ENCODE results near the gene PHKA2. TPM values are rescaled to one million over a fixed set of nuclear protein-coding genes. Genes with fewer than 3 reads are reported as not detected.

Gene PHKA2
- total and polyA plus RNA-seq, 10 of the 15 experiments (the other 5 are each of a cell fraction or from before 2014, with no cell fraction given), result 1.4 to 25.6 (median 15.4) TPM

GRCh38 chrX:18966624-18967023, 17.3 kb downstream of the PHKA2 start:
- H4K20me1 ChIP-seq (ENCODE audit: control insufficient read depth, insufficient read depth), result no peaks in the 10 kb centered on the region
- no peaks in the 10 kb centered on the region for H3K79me2 ChIP-seq (ENCODE audit: control insufficient read depth, insufficient read depth, low read length)
- H3K4me2 ChIP-seq (ENCODE audit: control insufficient read depth, insufficient read depth), result no peak overlapping the region
- ATAC-seq (no peak), DNase-seq (ENCODE audit: low read depth, low spot score) (no peak), FAIRE-seq (no peak)
- POLR2A ChIA-PET, result no interaction called here
- intact Hi-C loops (cut with micrococcal nuclease; ENCODE audit: unreplicated experiment), result no loop called here
- SMC1A ChIA-PET (ENCODE audit: uncharacterized antibody, unreplicated experiment), result no interaction called here
- no peak overlapping the region for H3K4me3 ChIP-seq
- no peak overlapping the region for H3K9ac ChIP-seq (ENCODE audit: control insufficient read depth, insufficient read depth, low read length)
- 43% methylated on average over 5 of the region's 5 CpGs for WGBS (ENCODE audit: insufficient coverage, insufficient replicate concordance, low lambda C conversion rate, missing lambda C conversion rate)
- CTCF ChIA-PET, result no interaction called here
- in situ Hi-C loops (cut with MboI), result no loop called here
- no peaks in the 10 kb centered on the region; the same call in 2 of the 3 replicates for H3K9me3 ChIP-seq (replicated peaks; ENCODE audit: control insufficient read depth, insufficient read depth, low read length)
- H2AFZ ChIP-seq (ENCODE audit: control insufficient read depth, low read depth, low read length), result no peak overlapping the region
- no peaks in the 10 kb centered on the region for H3K27me3 ChIP-seq (replicated peaks in 1 of 2; ENCODE audit: control insufficient read depth in 2 of 2, insufficient read depth in 2 of 2, low read length in 1 of 2)
- RAD21 ChIA-PET (ENCODE audit: unreplicated experiment), result interaction anchor here (0.6 kb wide), 1 partner anchor 1077 kb away, joined by 4 read pairs; no protein-coding TSS in a partner anchor
- H3K27ac ChIP-seq (ENCODE audit: control insufficient read depth, insufficient read depth), result no peak overlapping the region
- no peaks in the 10 kb centered on the region for H3K36me3 ChIP-seq (ENCODE audit: control insufficient read depth in 2 of 2, insufficient read depth in 2 of 2, low read length in 1 of 2)
- no TSS peak for BruUV-seq (replicated peaks)
- H3K4me1 ChIP-seq (ENCODE audit: control insufficient read depth, insufficient read depth, low read length), result no peaks in the 10 kb centered on the region
- TF ChIP-seq MLLT1 (IDR thresholded peaks at IDR 0.05) (no peak), RELB (IDR thresholded peaks at IDR 0.05; ENCODE audit: low read depth) (no peak), BRCA1 (IDR thresholded peaks at IDR 0.05; ENCODE audit: low read depth, low read length) (no peak), PAX5 (IDR thresholded peaks at IDR 0.05; ENCODE audit: borderline replicate concordance, low read depth, low read length) (no peak), TCF7 (IDR thresholded peaks at IDR 0.05; ENCODE audit: borderline replicate concordance) (no peak), REST (IDR thresholded peaks at IDR 0.05; ENCODE audit: low read depth, low read length) (no peak), NFIC (IDR thresholded peaks at IDR 0.05; ENCODE audit: low read depth, low read length) (no peak), PRDM15 (CRISPR knock-in tag; IDR thresholded peaks at IDR 0.05) (no peak), CBX5 (IDR thresholded peaks at IDR 0.05; ENCODE audit: low read depth) (no peak), TAF1 (IDR thresholded peaks at IDR 0.05; ENCODE audit: borderline replicate concordance, low read depth, low read length) (no peak), ZZZ3 (IDR thresholded peaks at IDR 0.05; ENCODE audit: control insufficient read depth, insufficient read length, low read depth) (no peak), GATAD2B (conservative IDR thresholded peaks at IDR 0.05; ENCODE audit: low read depth) (no peak)

All from GM12878 (cell line).